ENCODE data around the gene MRC1. TPM values are rescaled to one million over a fixed set of nuclear protein-coding genes. Genes with fewer than 3 reads are reported as not detected.

Gene MRC1
- total RNA-seq, 1 donor from 2014 or later: 0.07 TPM

DNA sequence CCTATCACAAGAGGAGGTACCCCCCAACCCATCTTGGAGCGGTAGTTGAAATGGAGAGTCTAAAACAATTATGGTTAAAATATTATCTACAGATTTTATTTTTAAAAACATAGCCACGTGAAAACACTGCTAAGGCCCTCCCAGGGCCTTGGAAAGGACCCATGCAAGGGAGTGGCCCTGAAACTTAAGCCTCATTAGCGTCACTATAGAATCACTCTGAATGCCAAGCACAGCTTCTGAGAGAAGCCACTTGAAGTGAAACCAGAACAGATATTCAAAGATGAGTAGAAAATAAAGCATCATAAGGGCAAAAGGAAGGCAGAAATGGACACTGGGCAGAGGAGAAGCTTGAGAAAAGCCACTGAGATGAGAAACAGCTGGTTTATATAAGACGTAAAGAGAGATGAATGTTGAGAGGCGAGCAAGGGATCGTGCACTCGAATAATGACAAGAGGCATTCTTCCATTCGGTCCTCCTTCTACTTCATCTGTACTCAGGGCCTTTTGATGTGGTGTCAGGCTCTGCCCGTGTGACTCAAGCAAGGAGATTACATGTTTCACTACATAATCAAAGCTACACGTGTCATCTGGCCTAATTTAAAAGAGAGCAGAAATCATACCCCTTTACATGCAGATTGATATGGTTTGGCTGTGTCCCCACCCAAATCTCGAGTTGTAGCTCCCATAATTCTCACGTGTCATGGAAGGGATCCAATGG, 109.2 kb downstream of the MRC1 start:
- DNase-seq (ENCODE audit: low read depth) (no peak), FAIRE-seq (peak; percentile 66)
- Mint-ChIP-seq H3K27ac (ENCODE audit: unreplicated experiment) (no peak overlapping the region), H3K4me1 (ENCODE audit: low read depth, unreplicated experiment) (no peaks in the 10 kb centered on the region), H3K4me3 (ENCODE audit: unreplicated experiment) (no peak overlapping the region), H3K9me3 (ENCODE audit: unreplicated experiment) (peaks cover 3% of the 10 kb centered on the region), H3K27me3 (ENCODE audit: low read depth, unreplicated experiment) (no peaks in the 10 kb centered on the region), H3K36me3 (ENCODE audit: low read depth, unreplicated experiment) (no peaks in the 10 kb centered on the region)
- Histone ChIP-seq H3K4me2 (ENCODE audit: low read length) (no peak overlapping the region), H3K36me3 (ENCODE audit: insufficient read depth, low read length) (no peaks in the 10 kb centered on the region), H3K4me1 (ENCODE audit: insufficient read depth, low read length) (peaks cover 4% of the 10 kb centered on the region), H3K79me2 (ENCODE audit: insufficient read depth, low read length) (no peaks in the 10 kb centered on the region), H2AFZ (ENCODE audit: low read depth, low read length) (no peak overlapping the region), H3K27ac (ENCODE audit: low read depth, low read length) (no peak overlapping the region), H4K20me1 (ENCODE audit: insufficient read depth, low read length) (no peaks in the 10 kb centered on the region), H3K9ac (ENCODE audit: low read length) (no peak overlapping the region), H3K27me3 (ENCODE audit: insufficient read depth, low read length) (no peaks in the 10 kb centered on the region), H3K4me3 (ENCODE audit: insufficient read depth, low read depth, low read length) (no peak overlapping the region), H3K9me3 (ENCODE audit: insufficient read depth, low read depth, low read length) (no peaks in the 10 kb centered on the region)
- no peak for TF ChIP-seq EZH2 (IDR thresholded peaks at IDR 0.05; ENCODE audit: insufficient read depth, low read length)
- TF ChIP-seq, protein P1, sequence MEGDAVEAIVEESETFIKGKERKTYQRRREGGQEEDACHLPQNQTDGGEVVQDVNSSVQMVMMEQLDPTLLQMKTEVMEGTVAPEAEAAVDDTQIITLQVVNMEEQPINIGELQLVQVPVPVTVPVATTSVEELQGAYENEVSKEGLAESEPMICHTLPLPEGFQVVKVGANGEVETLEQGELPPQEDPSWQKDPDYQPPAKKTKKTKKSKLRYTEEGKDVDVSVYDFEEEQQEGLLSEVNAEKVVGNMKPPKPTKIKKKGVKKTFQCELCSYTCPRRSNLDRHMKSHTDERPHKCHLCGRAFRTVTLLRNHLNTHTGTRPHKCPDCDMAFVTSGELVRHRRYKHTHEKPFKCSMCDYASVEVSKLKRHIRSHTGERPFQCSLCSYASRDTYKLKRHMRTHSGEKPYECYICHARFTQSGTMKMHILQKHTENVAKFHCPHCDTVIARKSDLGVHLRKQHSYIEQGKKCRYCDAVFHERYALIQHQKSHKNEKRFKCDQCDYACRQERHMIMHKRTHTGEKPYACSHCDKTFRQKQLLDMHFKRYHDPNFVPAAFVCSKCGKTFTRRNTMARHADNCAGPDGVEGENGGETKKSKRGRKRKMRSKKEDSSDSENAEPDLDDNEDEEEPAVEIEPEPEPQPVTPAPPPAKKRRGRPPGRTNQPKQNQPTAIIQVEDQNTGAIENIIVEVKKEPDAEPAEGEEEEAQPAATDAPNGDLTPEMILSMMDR (IDR thresholded peaks at IDR 0.05; ENCODE audit: insufficient read depth, low read depth, low read length): no peak

DNA sequence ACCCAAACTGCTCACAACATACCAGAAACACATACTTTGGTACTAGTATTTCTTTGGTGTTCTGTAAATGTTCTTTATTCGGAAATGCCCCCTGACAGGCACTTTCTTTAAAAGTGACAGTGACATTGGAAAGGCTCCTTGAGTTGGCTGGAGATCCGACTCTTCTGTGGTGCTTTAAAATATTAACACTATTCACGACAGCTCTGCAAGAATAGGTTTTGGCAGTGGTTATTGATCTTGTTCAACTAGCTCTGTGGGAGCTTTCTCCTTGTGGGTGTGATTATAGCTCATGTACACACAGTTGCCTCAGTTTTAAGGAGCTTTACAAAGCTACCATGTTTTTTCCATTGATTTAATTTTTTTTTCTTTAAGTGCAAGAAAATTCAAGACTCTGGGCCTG, 112.2 kb downstream of the MRC1 start:
- H3K9ac ChIP-seq (ENCODE audit: low read length): no peak overlapping the region
- no peak for FAIRE-seq
- no peak for DNase-seq (ENCODE audit: low read depth)

More for the DNA sequence above, 112.2 kb downstream of the MRC1 start:
- Mint-ChIP-seq H3K27me3 (ENCODE audit: low read depth, unreplicated experiment) (no peaks in the 10 kb centered on the region), H3K27ac (ENCODE audit: unreplicated experiment) (no peak overlapping the region), H3K4me3 (ENCODE audit: unreplicated experiment) (no peak overlapping the region), H3K36me3 (ENCODE audit: low read depth, unreplicated experiment) (no peaks in the 10 kb centered on the region), H3K9me3 (ENCODE audit: unreplicated experiment) (peaks cover 8% of the 10 kb centered on the region), H3K4me1 (ENCODE audit: low read depth, unreplicated experiment) (peaks cover 4% of the 10 kb centered on the region)
- H3K4me1 ChIP-seq (ENCODE audit: insufficient read depth, low read length): peaks cover 13% of the 10 kb centered on the region
- H3K36me3 ChIP-seq (ENCODE audit: insufficient read depth, low read length): no peaks in the 10 kb centered on the region
- TF ChIP-seq, protein P1 (IDR thresholded peaks at IDR 0.05; ENCODE audit: insufficient read depth, low read depth, low read length): no peak
- no peak for TF ChIP-seq EZH2 (IDR thresholded peaks at IDR 0.05; ENCODE audit: insufficient read depth, low read length)
- no peak overlapping the region for H3K27ac ChIP-seq (ENCODE audit: low read depth, low read length)
- no peak overlapping the region for H3K4me2 ChIP-seq (ENCODE audit: low read length)
- H3K27me3 ChIP-seq (ENCODE audit: insufficient read depth, low read length): no peaks in the 10 kb centered on the region
- H3K4me3 ChIP-seq (ENCODE audit: insufficient read depth, low read depth, low read length): no peak overlapping the region
- no peaks in the 10 kb centered on the region for H3K9me3 ChIP-seq (ENCODE audit: insufficient read depth, low read depth, low read length)
- no peaks in the 10 kb centered on the region for H4K20me1 ChIP-seq (ENCODE audit: insufficient read depth, low read length)
- no peak overlapping the region for H2AFZ ChIP-seq (ENCODE audit: low read depth, low read length)
- no peaks in the 10 kb centered on the region for H3K79me2 ChIP-seq (ENCODE audit: insufficient read depth, low read length)
